ENCODE measurements around the gene SLC66A2.

The SLC66A2 gene

DNA sequence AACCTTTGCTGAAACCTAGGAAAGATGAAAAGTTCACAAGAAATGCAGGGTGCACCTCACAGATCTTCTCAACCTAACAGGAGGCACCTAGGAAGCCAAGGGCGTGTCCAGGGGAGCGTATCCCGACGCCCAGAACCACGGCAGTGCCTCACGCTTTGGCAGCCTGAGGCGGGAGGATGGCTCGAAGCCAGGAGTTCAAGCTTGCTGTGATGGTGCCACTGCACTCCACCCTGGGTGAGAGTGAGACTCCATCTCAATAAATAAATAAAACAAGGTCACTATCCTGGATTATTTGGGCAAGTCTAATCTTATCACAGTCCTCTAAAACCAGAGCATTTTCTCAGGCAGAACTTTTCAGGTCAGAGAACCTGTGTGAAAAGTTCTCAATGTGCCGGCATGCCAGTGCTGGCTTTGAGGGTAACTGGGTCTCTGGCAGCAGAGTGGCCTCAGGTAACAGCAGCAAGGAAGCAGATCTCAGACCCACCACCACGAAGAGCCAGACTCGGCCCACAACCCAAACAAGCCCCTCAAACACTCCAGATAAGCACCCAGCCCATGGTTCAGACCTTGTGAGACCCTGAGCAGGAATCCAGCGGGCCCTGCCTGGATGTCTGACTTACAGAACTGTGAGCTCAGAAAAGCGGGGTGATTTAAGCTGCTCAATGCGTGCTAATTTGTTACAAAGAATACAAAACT, 24.7 kb upstream of the SLC66A2 start:
- DNase-seq (ENCODE audit: low read depth in 1 of 2, low spot score in 1 of 2) = no peak
- Histone ChIP-seq H3K27me3 (ENCODE audit: insufficient read depth, poor library complexity, severe bottlenecking) (no peaks in the 10 kb centered on the region), H3K4me3 (replicated peaks; ENCODE audit: insufficient read depth, low read length) (no peak overlapping the region), H3K27ac (replicated peaks) (no peak overlapping the region)
- TF ChIP-seq POLR2AphosphoS5 (IDR thresholded peaks at IDR 0.05; ENCODE audit: low read depth) = no peak

DNA sequence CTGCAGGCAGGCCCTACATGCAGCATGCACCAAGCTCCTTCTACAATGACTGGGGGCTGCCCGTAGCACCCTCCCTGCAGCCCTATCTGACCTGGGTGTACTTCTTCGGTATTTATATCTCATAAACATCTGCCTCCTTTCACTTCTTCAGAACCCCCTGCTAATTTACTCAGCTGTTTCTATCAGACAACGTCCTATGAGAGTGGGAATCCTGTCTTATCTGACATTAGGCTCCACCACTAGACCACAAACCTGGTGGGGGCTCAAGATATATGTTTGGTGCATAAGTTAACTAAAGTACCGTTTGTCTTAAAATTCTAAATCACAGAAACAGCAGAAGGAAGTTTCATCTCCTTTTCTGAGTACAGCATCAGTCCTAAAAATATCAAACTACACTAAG, 23.6 kb upstream of the SLC66A2 start:
- Histone ChIP-seq H3K4me3 (replicated peaks; ENCODE audit: insufficient read depth, low read length) (no peak overlapping the region), H3K27ac (replicated peaks) (no peak overlapping the region), H3K27me3 (ENCODE audit: insufficient read depth, poor library complexity, severe bottlenecking) (no peaks in the 10 kb centered on the region)
- TF ChIP-seq, protein P1, sequence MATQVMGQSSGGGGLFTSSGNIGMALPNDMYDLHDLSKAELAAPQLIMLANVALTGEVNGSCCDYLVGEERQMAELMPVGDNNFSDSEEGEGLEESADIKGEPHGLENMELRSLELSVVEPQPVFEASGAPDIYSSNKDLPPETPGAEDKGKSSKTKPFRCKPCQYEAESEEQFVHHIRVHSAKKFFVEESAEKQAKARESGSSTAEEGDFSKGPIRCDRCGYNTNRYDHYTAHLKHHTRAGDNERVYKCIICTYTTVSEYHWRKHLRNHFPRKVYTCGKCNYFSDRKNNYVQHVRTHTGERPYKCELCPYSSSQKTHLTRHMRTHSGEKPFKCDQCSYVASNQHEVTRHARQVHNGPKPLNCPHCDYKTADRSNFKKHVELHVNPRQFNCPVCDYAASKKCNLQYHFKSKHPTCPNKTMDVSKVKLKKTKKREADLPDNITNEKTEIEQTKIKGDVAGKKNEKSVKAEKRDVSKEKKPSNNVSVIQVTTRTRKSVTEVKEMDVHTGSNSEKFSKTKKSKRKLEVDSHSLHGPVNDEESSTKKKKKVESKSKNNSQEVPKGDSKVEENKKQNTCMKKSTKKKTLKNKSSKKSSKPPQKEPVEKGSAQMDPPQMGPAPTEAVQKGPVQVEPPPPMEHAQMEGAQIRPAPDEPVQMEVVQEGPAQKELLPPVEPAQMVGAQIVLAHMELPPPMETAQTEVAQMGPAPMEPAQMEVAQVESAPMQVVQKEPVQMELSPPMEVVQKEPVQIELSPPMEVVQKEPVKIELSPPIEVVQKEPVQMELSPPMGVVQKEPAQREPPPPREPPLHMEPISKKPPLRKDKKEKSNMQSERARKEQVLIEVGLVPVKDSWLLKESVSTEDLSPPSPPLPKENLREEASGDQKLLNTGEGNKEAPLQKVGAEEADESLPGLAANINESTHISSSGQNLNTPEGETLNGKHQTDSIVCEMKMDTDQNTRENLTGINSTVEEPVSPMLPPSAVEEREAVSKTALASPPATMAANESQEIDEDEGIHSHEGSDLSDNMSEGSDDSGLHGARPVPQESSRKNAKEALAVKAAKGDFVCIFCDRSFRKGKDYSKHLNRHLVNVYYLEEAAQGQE (IDR thresholded peaks at IDR 0.05; ENCODE audit: insufficient replicate concordance, low read depth) = no peak
- no peak for TF ChIP-seq SPI1 (IDR thresholded peaks at IDR 0.05; ENCODE audit: borderline replicate concordance, low read depth)
- no peak for TF ChIP-seq POLR2AphosphoS5 (IDR thresholded peaks at IDR 0.05; ENCODE audit: low read depth)
- TF ChIP-seq GABPA (IDR thresholded peaks at IDR 0.05; ENCODE audit: low read depth) = no peak
- TF ChIP-seq, protein P2, sequence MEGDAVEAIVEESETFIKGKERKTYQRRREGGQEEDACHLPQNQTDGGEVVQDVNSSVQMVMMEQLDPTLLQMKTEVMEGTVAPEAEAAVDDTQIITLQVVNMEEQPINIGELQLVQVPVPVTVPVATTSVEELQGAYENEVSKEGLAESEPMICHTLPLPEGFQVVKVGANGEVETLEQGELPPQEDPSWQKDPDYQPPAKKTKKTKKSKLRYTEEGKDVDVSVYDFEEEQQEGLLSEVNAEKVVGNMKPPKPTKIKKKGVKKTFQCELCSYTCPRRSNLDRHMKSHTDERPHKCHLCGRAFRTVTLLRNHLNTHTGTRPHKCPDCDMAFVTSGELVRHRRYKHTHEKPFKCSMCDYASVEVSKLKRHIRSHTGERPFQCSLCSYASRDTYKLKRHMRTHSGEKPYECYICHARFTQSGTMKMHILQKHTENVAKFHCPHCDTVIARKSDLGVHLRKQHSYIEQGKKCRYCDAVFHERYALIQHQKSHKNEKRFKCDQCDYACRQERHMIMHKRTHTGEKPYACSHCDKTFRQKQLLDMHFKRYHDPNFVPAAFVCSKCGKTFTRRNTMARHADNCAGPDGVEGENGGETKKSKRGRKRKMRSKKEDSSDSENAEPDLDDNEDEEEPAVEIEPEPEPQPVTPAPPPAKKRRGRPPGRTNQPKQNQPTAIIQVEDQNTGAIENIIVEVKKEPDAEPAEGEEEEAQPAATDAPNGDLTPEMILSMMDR (IDR thresholded peaks at IDR 0.05; ENCODE audit: insufficient read depth, low read length) = no peak
- DNase-seq (ENCODE audit: low read depth in 1 of 2, low spot score in 1 of 2) = no peak

DNA sequence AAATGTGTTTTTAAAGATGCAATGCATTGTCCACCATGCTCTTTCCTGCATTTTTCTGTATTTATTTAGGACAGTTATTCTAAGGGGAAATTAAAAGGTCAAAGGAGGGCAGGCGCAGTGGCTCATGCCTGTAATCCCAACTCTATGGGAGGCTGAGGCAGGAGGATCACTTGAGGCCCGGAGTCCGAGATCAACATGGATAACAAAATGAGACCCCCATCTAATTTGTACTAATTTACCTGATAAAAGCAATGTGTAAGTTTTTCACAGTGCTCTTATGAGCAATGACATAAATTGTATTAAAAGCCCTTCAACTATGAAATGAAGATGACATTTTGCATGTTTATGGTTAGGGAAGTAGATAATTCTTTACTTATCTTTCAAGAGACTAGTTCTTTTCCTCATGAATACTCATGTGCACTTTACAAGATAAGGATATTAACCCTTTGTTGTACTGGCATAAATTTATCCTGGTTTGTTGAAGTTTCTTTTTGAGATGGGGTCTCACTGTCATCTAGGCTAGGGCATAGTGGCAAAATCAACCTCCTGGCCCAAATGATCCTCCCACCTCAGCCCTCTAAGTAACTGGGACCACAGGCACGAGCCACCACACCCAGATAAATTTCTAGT, 22.7 kb upstream of the SLC66A2 start:
- no peak for TF ChIP-seq GABPA (IDR thresholded peaks at IDR 0.05; ENCODE audit: low read depth)
- TF ChIP-seq, protein P2 (IDR thresholded peaks at IDR 0.05; ENCODE audit: insufficient read depth, low read length) = no peak
- no peak for TF ChIP-seq SPI1 (IDR thresholded peaks at IDR 0.05; ENCODE audit: borderline replicate concordance, low read depth)
- TF ChIP-seq, protein P1 (IDR thresholded peaks at IDR 0.05; ENCODE audit: insufficient replicate concordance, low read depth) = no peak
- TF ChIP-seq POLR2AphosphoS5 (IDR thresholded peaks at IDR 0.05; ENCODE audit: low read depth) = no peak
- DNase-seq (ENCODE audit: low read depth in 1 of 2, low spot score in 1 of 2) = no peak
- H3K27ac ChIP-seq (replicated peaks) = no peak overlapping the region
- H3K4me3 ChIP-seq (replicated peaks; ENCODE audit: insufficient read depth, low read length) = no peak overlapping the region
- H3K27me3 ChIP-seq (ENCODE audit: insufficient read depth, poor library complexity, severe bottlenecking) = no peaks in the 10 kb centered on the region

DNA sequence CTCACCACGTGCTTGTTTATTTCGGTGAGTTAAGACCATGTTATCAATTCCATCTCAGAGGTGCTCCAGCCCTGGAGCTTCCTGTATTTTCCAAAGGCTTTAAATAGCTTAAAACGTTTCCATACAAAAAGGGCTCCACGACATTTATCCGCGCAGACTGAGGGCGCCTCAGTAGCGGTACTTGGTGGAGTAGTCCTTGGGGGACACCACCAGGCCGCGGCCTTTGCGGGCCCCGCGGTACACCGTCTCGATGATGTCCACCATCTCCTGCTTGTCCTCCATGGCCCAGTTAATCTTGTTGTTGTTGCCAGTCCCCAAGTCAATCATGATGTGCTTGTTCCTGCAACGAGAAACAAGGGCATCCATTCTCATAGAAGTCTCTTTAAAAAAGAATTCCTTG, 22.1 kb upstream of the SLC66A2 start:
- H3K27ac ChIP-seq (replicated peaks) = no peak overlapping the region
- H3K27me3 ChIP-seq (ENCODE audit: insufficient read depth, poor library complexity, severe bottlenecking) = no peaks in the 10 kb centered on the region
- H3K4me3 ChIP-seq (replicated peaks; ENCODE audit: insufficient read depth, low read length) = no peak overlapping the region
- TF ChIP-seq SPI1 (IDR thresholded peaks at IDR 0.05; ENCODE audit: borderline replicate concordance, low read depth) = no peak
- DNase-seq (ENCODE audit: low read depth in 1 of 2, low spot score in 1 of 2) = no peak
